ENCODE measurements around the gene ARHGAP8.

ARHGAP8 gene

DNA sequence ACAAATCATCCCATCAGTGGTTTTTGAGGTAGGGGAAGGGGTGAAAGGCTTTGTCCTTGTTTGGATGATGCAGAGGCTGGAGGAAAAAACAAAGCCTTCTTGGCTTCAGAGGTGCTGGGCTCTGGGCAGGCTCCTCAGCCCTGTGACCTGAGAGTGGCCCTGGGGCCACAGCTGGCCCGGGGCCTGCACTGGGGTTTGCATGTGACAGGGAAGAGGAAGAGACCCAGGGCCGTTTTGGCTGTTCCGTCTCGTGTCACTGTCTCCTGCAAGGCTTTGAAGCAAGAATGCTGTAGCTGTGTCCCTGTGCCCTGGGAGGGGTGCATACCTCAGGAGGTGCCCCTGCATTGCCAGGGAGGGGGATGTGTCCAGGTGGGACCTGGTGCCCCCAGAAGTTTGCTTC is 12.6 kb downstream of the ARHGAP8 start:
- in situ Hi-C loops (cut with MboI; ENCODE audit: low sequenced_read_pairs), result no loop called here

DNA sequence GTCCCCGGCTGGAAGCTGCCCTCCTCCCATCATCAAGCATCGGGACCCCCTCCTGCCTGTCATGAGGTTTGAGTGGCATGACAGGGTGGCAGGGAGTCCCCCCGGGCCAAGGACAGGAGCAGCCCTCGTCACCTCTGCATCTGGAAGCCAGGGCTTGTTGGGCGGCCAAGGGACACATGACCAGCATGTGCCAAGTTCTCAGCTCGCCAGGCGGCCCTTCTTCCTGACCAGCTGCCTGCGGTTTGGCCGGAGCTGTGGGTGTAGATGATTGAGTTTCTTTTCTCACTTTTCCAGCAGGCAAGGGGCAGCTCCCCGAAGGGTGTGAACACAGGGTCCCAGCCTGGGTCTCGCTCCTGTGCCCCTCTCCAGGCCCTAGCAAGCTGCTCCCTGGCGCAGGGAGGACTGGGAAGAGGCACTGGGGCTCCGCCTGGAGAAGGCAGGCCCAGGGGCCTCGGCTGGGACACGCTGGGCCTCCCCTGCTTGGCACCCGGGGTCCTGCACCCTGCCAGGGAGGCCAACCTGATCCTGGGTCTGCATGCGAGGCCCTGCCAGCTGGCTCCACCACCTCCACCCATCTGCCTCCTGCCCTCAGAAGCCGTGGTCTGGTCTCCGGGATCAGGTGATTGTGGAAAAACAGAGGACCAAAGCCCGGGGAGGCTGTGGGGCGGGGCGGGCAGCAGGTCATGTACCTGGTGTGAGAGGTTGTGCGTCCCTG is 13.4 kb downstream of the ARHGAP8 start:
- in situ Hi-C loops (cut with MboI; ENCODE audit: low sequenced_read_pairs), result no loop called here

- in situ Hi-C loops (cut with MboI; ENCODE audit: low sequenced_read_pairs), result no loop called here
Observed at GRCh38 chr22:44773082-44773481, 20.7 kb downstream of the ARHGAP8 start.

DNA sequence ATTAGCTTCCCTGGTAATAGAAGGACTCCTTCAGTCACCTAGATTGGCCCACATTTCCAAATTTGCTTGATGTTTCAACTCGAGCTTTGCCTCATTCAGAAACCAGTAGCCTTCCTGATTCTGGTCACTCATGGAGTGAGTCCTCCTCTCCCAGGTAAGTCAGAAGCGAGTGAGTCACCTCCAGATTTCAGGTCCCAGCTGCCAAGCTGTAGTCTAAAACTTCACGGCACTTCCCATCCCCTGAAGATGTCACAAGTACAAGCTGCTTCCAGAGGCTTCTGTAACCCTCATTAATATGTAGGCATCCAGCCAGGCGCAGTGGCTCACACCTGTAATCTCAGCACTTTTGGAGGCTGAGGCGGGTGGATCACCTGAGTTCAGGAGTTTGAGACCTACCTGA is 23.5 kb downstream of the ARHGAP8 start:
- in situ Hi-C loops (cut with MboI; ENCODE audit: low sequenced_read_pairs), result no loop called here

GRCh38 chr22:44776605-44777363 is 24.4 kb downstream of the ARHGAP8 start:
- in situ Hi-C loops (cut with MboI; ENCODE audit: low sequenced_read_pairs), result no loop called here

GRCh38 chr22:44777364-44777755 is 25.0 kb downstream of the ARHGAP8 start:
- in situ Hi-C loops (cut with MboI; ENCODE audit: low sequenced_read_pairs), result no loop called here

DNA sequence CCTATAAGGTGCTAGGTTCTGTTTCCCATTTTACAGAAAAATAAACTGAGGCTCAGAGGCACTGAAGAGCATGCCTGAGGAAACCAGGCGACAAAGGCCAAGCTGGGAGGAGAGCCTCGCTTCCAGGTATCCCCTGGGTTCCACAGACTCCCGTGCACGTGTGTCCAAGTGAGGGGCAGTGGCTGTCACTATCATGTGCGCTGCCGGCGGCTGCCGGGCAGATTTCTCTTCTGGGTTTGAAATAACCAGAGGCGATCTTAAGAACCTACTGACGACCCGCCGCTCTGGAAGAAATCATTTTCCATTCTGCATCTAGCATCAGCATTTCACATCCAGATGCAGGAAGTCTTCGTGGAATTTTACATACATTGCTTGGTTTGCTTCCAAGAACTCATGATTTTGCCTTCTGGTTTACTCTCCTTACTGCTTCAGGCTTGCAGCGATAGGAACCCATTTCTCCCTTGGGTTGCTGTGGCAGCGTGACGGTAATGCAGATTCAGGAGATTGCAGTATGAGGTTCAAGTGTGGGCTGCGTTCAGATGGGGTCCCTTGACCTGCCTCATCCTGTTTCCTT is 28.6 kb downstream of the ARHGAP8 start:
- in situ Hi-C loops (cut with MboI; ENCODE audit: low sequenced_read_pairs), result no loop called here

GRCh38 chr22:44782363-44782963 is 30.1 kb downstream of the ARHGAP8 start:
- in situ Hi-C loops (cut with MboI; ENCODE audit: low sequenced_read_pairs), result no loop called here

DNA sequence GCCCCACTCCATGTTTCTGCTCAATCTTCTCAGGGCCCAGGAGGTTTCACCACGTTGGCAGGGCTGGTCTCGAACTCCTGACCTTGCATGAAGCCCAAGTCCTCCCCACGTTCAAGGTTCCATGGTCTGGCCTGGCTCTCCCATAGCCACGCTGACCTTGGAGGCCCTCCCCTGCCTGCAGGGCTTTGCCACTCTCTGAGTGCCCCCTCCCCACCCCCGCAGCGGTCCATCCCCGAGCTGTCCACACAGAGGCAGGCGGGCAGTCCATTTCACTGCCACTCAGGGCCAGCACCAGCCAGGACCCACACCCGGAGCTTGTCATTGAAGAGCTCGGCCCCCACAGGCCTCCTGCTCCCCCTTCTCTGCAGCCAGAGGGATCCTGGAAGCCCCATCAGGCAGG is 30.7 kb downstream of the ARHGAP8 start:
- in situ Hi-C loops (cut with MboI; ENCODE audit: low sequenced_read_pairs), result no loop called here

GRCh38 chr22:44783581-44783980 is 31.2 kb downstream of the ARHGAP8 start:
- in situ Hi-C loops (cut with MboI; ENCODE audit: low sequenced_read_pairs), result no loop called here

GRCh38 chr22:44786136-44786535 is 33.8 kb downstream of the ARHGAP8 start:
- in situ Hi-C loops (cut with MboI; ENCODE audit: low sequenced_read_pairs), result no loop called here

GRCh38 chr22:44786610-44787009 is 34.2 kb downstream of the ARHGAP8 start:
- in situ Hi-C loops (cut with MboI; ENCODE audit: low sequenced_read_pairs), result no loop called here

DNA sequence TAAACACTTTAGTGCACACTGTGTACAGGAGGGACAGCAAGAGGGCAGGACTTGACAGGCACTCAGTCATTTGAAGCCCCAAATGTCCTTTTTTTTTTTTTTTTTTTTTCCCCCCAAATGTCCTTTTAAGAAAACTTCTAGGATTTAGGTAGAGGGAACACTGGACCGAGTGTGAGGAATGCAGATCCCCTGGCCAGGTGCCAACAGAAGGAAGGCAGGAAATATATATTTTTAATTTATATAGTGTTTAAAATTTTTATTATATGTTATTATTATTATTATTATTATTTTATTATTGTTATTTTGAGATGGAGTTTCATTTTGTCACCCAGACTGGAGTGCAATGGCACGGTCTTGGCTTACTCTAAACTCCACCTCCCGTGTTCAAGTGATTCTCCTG is 35.5 kb downstream of the ARHGAP8 start:
- in situ Hi-C loops (cut with MboI; ENCODE audit: low sequenced_read_pairs), result no loop called here

GRCh38 chr22:44793106-44793505 is 40.7 kb downstream of the ARHGAP8 start:
- in situ Hi-C loops (cut with MboI; ENCODE audit: low sequenced_read_pairs), result no loop called here

DNA sequence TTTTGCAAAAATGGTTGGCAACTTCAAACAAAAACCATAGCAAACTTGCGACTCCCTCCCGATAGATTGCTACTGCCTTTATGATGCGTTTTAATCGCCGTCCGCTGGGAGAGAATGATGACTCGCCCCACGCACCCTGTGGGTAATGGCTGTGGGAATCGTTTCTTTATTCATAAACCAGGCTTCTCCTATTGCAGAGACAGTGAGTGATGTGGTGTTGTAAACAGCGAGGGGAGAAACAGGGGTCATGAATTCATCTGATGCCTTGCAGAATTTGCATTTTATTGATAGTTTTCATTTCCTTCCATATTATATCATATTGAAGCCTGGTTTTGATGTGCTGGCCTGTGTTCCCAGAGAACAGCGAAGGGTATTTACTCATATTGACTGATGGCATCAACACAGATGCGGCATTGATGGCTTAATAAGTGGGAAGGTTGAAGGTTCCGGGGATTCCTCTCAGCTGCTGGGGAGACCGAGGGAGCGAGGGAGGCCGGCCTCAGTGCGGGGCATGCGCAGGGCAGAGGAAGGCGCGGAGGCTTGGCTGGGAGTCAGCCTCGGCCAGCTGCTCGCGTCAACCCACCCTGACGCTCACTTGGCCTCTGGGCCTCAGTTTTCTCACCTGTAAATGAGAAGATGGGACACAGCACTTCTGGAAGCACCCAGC is 41.3 kb downstream of the ARHGAP8 start:
- in situ Hi-C loops (cut with MboI; ENCODE audit: low sequenced_read_pairs), result no loop called here

DNA sequence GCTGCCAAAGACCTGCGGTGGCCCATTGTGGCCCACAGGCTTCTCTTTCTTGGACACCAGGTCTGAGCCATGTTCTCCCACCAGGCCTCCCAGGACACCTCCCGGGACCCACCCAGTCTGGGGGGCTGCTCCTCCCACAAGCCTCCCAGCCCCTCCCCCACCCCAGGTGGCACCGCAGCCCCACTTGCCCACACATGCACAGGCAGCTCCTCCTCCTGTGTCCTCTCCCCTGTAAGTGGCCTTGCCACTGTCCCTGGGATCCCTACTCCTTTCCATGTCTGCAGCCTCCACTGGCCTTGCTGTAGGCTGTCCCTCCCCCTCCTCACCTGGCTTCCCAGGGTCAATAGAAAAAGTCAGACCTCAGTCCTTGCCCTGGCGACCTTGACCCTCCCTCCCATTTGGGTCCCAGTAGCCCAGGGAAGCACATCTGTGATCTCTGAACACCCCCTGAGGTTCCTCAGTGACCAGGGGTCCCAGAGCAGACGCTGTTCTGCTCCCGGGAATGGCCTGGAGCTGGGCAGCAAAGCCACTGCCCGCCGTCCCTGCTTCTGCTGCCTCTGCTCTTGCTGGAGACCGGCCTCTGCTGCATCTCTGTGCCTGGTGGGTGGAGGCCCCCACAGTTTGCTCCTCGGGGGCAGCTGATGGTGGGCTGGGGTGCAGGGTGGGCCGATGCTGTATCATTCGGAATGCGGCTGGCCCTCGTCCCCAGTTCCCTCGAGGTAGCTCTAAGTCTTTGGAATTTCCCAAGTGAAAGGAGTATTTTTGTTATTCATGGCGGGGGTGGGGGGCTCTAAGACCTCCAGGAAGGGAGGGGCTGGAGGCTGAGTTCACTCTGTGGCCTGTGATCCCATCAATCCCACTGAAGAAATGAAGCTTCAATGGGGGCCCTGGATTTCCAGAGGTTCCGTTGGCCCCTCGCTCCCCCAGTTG is 43.6 kb downstream of the ARHGAP8 start:
- in situ Hi-C loops (cut with MboI; ENCODE audit: low sequenced_read_pairs), result no loop called here

DNA sequence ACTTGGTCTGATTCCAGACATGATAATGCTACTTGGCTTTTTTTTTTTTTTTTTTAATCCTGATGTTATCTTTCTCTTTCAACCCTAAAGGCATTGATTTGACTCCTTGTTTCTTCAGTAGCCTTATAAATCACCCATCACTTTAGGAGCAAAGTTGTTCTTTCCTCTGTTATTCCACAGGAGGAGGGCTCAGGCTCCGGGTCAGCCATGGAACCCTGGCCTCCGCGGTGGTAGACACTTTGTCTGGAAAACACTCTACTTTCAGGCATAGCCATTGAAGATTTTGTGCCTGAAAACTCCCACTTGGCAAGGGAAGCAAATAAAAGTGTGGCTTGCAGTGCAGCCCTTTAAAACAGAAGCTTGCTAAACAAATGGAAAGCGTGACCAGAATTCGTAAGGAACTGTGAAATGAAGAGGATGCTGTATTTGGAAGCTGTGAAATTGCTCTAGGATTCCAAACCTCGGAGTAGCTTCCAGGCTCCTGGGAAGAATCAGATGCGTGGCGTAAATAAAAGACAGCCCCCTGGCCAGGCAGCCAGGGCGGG is 44.9 kb downstream of the ARHGAP8 start:
- in situ Hi-C loops (cut with MboI; ENCODE audit: low sequenced_read_pairs), result no loop called here

- in situ Hi-C loops (cut with MboI; ENCODE audit: low sequenced_read_pairs), result no loop called here
Observed at GRCh38 chr22:44799077-44799945, 46.9 kb downstream of the ARHGAP8 start.
